Nucleus accumbens (tissue), 56 donors: ENCODE results near the gene ARL5C.

ENCODE experiments used
- DNase-seq, 56 donors: peaks; one replicate each; lab custom pipeline; 2025; lab: John Stamatoyannopoulos, UW

Gene ARL5C, protein sequence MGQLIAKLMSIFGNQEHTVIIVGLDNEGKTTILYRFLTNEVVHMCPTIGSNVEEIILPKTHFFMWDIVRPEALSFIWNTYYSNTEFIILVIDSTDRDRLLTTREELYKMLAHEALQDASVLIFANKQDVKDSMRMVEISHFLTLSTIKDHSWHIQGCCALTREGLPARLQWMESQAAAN

DNA sequence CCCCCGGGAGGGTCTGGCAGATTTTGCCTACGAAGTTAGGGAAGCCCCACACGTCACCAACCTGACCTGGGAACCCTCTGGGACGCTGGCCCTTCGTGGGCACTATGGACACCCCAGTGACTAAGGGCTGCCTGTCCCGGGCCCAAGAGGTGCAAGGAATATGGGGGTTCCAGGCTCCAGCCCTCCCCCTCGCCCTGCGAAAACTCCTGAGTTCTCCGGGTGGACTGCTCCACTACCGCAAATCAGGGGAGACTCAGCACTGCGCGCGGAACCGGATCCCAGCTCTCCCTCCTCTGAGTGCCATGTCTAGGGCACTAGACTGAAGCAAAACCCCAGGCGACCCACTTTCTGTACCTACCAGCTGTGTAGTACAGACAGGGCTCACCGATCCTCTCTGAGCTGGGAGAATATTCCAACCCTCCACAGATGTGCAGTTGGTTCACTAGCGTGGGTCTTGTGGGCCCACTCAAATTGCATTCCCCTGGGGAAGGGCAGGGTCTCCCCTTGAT is at the start of gene ARL5C:
Gene ARL5C (minus strand): TSS at position 321 of the 509 bp plus-strand sequence. CDS start 401 bp downstream, outside the sequence.
- no peak for DNase-seq

DNA sequence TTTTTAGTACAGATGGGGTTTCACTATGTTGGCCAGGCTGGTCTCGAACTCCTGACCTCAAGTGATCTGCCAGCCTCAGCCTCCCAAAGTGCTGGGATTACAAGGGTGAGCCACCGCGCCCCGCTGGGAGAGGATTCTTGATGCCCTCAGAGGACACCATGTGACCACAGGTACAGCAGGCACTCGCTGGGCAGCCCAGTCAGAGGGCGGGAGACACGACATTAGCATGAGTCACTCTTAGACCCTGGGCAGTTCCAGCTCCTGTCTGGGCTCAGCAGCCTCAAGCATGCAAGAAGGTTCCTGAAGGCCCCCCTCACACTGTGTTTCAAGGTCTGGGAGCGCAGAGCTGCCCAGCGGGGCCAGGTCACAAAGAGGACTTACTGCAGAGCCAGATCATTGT is 47.9 kb upstream of the ARL5C start:
- no peak for DNase-seq

DNA sequence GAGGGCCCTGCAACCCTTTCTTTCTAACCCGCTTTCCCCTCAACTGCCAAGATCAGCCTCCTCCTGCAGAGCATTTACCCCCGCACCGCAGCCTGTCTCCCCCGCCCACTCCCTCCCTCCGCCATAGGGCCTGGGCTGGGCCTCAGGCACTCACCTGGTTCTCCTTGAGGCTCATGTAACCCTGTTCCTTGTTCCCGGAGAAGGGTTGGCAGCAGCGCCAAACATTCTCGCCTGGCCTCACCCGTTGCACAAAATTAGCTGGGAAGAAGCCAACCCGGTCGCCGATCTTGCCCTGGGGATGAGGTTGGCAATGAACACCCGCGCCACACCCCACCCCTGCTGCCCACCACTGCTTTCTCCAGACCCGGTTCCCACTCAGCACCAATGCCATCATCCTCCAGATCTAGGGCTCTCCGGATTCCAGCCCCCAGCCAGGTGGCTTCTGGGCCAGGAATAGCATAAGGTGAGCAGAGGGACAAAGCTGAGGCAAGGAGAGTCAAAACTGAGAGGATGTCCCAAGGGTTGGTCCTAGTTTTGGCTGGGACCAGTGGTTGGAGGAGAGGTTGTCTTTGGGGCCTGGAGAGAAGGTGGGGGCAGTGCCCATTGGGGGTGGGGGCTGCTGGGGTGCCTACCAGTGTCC is 47.0 kb upstream of the ARL5C start:
- DNase-seq: peak in 3 of 56 donors; percentile 6 to 14 (median 11)

DNA sequence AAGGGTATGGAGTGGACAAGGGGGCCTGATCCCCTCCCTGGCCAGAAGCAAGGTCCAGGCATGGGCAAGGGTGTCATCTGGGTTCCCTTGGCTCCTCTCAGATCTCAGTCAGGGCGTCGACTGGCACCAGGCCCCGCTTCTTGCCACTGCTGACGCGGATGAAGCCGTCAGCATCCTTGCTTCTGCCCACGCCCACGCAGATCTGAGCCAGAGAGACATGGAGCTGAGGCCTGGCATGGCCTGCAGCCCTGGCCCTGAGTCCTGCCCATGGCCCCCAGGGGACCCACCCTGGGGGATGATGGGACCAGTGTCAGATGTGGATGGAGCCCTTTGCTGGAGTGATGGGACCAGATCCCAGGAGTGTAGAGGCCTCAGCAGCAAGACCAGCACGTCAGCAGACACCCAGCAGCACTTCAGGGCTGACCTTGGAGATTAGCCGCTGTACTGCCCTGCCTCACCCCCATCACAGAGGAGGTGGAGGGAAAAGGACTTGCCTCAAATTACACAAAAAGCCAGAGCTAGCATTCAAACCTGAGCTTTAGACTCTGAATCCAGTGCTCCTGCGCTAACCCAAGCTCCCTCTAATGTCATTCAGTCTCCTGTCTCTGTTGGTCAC is 46.3 kb upstream of the ARL5C start:
- no peak for DNase-seq

DNA sequence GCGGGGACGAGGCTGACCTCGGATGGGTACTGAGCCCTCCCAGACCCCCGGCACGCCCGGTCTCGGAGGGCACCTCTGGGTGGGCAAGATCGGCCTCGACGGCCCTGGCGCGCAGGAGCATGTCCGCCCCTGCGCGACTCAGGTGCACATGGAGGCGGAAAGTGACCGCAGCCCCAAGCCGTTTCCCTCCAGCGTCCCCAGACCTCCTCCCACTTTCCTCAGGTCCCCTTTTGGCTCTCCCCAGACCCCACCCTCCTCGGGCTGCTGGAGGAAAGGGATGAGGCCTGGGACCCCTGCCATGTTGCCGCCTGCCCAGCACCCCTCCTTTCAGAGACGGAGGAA is 44.1 kb upstream of the ARL5C start:
- DNase-seq: no peak

DNA sequence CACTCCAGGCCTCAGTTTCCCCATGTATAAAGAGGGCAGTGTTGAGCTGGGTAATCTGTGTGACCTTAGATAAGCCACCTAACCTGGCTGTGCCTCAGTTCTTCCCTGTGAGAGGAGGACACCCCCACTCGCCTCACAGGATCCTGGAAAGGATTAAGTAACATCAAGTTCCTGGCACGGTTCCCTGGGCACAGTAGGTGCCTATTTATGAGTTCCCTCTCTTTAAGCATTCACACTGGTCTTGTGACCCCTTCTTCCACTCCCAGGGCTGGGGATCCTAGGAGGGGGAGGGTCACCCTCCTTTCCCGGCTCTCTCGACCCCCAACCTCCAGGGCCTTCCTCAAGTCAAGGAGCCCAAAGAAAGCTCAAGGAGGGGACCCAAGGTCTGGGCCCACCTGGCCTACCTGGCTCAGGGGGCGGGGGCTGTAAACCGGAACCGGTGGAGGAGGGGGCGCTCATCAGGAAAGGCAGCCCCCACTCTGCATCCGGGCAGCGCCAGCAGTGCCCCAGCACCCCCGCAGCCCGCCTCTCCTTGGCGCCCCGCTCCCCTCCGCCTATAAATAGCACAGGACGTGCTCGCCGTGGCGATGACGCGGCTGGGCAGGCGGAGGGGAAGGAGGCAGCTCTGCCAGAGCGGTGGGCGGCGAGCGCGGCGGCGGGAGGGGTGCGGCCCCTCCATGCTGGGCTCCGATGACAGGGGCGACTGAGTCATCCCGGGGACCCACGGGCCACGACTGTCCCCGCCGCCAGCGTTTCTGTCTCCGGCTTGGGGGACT is 43.5 kb upstream of the ARL5C start:
- peak in 37 of 56 donors; percentile 8 to 84 (median 42) for DNase-seq

DNA sequence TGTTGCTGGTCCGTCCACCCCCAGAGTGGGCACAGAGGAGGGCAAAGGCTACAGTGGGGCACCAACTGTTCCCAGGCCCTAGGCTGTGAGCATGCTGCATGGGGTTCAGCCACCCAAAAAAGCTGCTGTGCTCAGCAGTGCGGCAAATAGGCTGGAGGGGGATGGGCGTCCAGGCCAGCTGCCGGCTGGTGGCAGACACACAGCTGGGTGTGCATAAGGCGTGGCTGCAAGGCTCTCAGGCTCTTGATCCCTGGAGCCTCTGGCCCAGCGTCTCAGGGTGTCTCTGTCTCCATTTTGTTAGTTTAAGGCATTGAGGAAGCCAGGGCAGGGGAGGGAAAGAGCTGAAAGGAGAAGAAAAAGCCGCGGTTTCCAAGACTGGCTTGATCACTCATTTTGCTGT is 42.9 kb upstream of the ARL5C start:
- DNase-seq: no peak

DNA sequence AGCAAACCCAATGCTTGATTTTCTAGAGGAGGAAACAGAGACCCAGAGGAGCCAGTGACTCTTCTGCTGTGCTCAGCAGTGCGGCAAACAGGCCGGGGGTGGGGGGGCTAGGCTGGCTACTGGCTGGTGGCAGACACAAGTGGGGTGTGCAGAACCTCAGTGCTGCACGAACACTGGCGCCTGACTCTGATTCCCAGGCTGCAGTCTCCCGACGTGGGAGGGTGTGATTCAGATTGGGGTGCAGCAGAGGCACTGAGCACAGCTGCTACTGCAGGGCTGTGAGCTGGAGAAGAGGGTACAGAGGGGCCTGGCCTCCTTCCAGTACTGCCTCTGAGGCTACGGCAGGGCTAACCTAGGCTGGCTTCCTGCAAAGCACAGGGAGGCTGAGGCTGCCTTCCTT is 42.2 kb upstream of the ARL5C start:
- DNase-seq: peak in 38 of 56 donors; percentile 24 to 85 (median 48)

DNA sequence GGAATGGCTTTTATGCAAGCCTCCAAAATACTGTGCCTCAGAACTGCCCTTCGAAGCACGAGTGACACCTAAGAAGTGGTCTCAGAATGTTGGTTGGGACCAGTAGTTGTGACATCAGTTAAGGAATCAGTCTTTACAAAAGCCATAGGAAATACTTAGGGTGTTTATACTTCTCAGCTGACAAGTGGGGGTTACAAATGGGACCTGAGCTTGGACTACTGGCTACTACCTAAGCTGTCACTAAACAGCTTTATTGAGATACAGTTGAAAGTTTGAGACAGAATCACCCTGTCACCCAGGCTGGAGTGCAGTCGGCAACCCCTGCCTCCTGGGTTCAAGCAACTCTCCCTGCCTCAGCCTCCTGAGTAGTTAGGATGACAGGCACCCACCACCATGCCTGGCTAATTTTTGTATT is 39.2 kb upstream of the ARL5C start:
- DNase-seq: no peak

DNA sequence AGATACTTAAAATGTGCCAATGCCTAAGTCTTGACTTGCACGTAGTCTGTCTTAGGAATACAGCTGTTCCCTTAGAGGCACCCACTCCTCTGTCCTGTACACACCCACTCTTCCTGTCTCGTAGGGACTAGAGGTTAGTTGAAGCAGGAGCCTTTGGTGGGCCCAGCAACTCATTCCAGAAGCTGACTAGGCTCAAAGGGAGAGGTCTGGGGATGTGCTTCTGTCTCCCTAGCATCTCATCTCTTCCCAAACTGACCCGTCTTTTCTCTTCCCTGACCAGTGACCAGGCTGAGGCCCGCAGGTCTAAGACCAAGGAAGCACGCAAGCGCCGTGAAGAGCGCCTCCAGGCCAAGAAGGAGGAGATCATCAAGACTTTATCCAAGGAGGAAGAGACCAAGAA is 38.3 kb upstream of the ARL5C start:
- no peak for DNase-seq

DNA sequence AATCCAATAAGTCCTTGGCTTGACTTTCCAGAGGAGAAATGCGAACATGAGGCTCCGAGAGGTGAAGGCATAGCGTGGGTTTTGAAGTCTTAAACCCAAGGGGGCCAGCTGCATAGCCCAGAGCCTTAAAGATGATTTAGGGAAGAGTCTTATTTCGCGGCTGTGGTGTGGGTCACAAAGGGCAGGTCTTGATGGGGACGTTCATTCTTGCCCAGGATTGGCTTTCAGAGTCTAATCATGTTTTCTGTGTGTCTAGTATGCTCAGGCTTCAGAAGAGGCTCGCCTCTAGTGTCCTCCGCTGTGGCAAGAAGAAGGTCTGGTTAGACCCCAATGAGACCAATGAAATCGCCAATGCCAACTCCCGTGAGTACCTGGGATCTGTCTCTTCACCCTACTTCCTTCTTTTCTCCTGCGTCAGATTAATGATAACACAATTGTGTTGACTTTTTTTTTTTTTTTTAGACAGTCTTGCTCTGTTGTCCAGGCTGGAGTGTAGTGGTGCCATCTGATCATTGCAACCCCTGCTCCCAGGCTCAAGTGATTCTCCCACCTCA is 35.1 kb upstream of the ARL5C start:
- DNase-seq: no peak

DNA sequence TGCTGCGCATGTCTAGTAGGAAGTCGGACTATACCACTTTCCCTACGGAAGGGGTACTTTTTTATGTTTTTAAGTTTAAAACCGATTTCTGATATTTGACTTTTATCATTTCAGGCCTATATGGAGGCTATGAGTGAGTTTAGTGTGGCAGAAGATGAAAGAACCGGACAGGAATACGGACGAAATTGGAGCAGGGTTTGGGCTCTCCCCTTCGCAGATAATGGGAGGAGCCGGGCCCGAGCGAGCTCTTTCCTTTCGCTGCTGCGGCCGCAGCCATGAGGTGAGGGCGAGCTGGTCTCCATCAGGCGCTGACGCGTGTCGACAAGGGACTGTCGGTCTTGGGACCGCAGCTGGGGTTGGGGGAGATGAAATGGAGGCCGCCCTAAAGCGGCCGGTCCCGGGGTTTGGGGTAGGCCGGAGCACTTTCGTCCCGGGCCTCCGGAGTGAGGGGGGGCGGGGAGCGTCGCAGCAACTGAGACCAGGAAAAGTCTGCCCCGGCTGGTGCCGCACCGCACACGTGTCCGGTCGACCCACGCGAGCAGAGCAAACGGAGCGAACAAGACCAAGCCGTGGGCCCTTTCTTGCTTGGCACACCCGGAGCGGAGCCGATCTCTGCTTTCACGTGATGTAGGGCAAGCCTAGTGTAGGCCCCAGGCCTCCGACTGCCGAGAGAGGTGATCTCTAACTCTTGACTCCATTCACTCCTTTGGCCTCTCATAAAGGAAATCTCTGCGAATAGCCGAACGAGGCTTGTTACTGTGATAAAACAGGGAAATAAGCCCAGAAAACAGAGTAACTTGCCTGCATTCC is 34.3 kb upstream of the ARL5C start, which contains the start of gene RPL19:
Gene RPL19 (plus strand): TSS at position 214 of the 810 bp plus-strand sequence. CDS start 62 bp downstream, at position 276.
- peak in 51 of 56 donors; percentile 32 to 94 (median 78) for DNase-seq

DNA sequence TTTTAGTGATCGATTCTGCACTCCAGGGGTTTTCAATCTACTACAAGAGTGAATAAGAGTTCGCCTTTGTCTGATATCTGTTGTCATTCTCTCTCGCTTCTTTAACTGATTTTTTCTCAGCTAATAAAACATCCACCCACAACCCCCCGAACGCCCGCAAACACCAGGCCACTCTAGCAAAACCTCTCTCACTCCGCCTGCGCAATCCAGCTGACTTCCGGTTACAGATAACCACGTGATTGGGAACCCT is 33.8 kb upstream of the ARL5C start:
- DNase-seq: peak in 51 of 56 donors; percentile 27 to 95 (median 82)

DNA sequence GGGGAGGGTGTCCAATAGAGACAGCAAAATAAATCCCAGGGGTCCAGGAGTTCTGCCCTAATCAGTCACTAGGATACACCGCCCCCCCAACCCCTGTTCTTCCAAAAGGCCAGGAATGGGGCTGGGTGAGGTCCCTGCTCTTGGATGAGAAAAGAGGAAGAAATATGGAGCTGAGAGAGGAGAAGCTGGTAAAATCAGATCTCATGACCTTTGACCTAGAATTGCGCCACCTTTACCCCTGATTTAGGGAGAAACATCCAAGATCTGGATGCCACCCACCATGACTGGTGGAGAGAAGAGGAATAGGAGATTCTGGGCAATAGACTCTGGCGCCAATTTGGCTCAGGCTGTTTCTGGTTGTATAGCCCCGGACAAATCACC is 32.2 kb upstream of the ARL5C start:
- no peak for DNase-seq

DNA sequence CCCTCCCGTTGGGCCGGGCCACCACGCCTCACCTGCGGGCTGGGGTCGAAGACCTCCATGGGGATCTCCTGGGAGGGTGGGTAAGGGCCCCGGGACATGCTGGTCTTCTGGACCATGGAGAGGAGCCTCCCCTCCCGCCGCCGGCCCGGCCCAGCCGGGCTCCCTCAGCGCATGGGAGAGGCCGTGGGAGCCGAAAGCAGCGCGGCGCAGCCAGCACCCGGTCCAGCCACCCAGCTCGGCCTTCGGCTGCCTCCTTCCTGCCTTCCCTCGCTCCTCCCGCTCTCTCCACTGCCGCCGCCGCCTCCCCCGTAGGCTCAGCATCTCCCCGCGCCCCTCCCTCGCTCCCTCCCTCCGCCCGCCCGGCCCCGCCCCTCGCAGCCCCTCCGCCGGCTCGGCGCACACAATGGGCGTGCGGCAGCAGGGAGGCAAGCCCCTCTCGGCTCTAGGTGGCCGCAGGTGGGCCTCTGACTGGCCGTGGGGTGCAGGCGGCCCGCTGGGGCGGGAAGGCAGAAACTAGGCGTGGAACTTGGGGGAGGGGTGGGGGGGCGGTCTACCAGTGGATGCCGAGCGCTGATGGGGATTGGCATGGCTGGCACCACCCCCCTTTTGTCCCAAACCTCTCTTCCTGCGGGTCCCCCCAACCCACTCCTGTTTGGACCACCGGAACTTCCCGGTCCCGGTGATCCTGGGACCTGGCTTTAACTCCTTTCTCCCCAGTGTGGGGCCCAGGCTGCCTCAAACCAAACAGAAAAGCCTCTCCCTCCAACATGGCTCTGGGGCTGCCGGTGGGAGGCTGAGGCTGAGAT is 31.6 kb upstream of the ARL5C start, which contains the start of gene CACNB1:
Gene CACNB1 (minus strand): TSS at position 290 of the 806 bp plus-strand sequence. CDS start 174 bp downstream, at position 116.
- peak in 52 of 56 donors; percentile 23 to 85 (median 55) for DNase-seq

DNA sequence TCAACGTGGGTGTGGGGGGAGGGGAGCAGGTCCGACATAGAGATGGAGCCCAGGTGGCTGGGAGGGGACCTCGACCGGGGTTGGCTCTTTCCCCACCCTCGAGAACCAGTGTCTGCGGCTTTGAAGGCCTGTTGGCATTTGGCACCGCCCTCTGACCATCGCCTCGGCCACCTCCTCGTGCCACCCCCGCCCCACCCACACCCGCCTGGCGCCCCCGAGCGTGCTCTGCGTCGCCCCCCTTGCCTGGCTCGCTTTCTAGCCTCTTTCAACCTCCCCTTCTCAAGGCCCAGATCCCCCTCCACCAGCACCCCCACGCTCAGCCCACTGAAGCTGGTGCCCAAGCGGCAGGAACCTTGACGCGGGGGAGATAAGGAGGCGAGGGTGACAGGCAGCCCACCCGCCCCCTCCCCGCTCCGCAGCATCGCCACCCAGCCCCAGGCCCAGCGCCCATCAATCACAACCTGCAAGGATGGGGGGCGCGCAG is 30.9 kb upstream of the ARL5C start:
- peak in 7 of 56 donors; percentile 11 to 42 (median 27) for DNase-seq

DNA sequence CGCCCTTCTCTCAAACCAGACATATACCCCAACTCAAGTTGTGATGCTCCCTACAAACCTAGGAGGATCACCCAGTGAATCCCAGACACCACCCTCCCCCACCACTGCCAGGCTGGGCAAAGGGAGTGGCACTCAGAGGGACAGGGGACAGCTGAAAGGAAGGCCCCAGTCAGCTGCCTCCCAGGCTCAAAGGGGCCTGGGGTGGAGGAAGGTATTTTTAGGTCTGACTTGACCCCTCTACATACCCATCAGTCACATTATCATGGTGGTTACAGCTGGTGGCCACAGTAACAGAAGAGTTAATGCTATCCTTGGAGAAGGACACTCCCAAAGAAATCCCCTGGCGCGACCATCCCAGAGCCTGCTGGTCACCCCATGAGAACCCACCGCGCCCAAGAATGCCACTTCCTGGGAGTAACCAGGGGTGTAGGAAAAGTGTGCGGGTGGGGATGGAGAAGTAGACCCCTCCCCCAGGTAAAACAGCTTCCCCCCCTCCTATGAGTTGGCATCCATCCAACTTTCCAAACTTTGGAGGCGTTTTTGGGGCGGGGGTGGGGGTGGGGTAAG is 30.4 kb upstream of the ARL5C start:
- DNase-seq: no peak

DNA sequence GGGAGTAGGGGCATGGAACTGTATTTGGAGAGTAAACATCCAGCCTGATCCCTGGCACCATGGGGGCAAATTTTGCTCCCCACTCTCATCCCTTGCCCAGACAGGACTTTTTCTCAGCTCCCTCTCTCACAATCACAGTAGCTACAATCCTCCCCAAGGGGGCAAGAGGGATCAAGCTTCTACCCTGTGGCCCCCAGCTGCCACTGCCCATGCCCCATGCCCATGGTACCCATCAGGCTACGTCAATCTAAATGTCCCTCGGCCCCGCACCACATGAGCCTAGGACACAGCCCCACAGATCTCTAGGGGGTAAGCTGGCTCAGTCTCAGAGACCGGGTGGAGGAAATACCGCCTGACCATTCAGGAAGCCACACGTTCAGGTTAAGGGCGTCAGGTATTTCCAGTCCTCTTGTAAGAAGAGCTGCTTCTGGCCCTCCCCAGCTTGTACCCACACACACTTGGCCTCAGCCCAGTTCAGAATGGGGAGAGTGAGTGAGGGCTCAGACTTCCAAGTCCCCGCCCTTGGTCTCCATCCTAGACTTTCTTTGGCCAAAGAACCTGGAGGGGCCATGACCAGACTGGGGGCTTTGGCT is 29.7 kb upstream of the ARL5C start:
- DNase-seq: peak in 3 of 56 donors; percentile 10 to 21 (median 12)
